ENCODE measurements around the gene UBXN1. TPM values are rescaled to one million over a fixed set of nuclear protein-coding genes. Genes with fewer than 3 reads are reported as not detected.

The UBXN1 gene
- total RNA-seq, 4 donors from 2014 or later: 216 to 450 (median 265) TPM

DNA sequence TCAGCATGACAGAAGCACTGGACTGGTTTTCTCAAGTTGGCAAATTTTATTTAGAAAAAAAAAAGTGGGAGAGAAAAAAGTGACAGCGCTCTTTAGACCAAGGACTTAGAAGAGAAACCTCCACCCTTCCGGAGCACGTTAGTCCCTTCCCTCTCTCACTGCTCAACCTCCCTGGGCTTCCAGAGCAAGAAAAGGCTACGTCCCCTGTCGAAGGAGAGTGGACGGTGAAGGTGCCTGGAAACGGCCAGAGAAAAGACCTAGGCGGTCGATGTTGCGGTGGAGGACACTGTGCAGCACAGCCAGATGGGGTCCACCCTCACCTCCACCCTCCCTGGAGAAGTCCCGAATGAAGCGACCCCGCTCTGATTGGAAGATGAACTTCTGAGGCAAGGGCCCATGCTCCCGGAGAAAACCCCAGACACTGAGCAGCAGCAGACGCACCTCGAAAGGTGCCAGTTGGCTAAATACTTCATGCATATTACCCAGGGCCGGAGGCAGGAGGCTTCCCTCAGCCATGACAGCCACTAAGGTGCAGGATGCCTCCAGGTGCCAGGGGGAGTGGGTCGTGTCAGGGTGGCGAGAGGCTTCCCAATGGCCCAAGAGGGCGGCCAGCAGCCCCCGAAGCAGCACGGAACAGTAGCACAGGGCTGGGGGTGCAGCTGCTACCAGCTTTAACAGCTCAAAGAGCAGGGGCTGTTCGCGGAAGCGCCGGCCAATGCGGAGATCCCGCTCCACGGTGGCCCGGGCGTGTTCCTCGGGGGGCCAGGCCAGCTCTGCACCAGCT is 31.9 kb downstream of the UBXN1 start:
- peak in 1 of 2 donors; percentile 23 for ATAC-seq
- in situ Hi-C loops (cut with MboI; ENCODE audit: low sequenced_read_pairs in 4 of 4) (no loop called here), intact Hi-C loops (cut with DNase I; ENCODE audit: low total_unique reads) (loop anchor here (1.0 to 10.0 kb wide), 3 partner anchors 18 to 138 kb away; partner anchors contain the start of genes C11orf98, CSKMT and TMEM179B)
- Histone ChIP-seq H3K36me3 (peaks cover 0 to 45% of the 10 kb centered on the region in 2 donors), H3K27me3 (no peaks in the 10 kb centered on the region), H3K27ac (peak overlapping the region; percentile 46 to 99 (median 84)), H3K4me3 (peak overlapping the region; percentile 28 to 100 (median 95)), H3K9me3 (no peaks in the 10 kb centered on the region), H3K4me1 (peaks cover 36 to 37% of the 10 kb centered on the region in 2 donors)
- TF ChIP-seq, protein P1, sequence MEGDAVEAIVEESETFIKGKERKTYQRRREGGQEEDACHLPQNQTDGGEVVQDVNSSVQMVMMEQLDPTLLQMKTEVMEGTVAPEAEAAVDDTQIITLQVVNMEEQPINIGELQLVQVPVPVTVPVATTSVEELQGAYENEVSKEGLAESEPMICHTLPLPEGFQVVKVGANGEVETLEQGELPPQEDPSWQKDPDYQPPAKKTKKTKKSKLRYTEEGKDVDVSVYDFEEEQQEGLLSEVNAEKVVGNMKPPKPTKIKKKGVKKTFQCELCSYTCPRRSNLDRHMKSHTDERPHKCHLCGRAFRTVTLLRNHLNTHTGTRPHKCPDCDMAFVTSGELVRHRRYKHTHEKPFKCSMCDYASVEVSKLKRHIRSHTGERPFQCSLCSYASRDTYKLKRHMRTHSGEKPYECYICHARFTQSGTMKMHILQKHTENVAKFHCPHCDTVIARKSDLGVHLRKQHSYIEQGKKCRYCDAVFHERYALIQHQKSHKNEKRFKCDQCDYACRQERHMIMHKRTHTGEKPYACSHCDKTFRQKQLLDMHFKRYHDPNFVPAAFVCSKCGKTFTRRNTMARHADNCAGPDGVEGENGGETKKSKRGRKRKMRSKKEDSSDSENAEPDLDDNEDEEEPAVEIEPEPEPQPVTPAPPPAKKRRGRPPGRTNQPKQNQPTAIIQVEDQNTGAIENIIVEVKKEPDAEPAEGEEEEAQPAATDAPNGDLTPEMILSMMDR (IDR thresholded peaks at IDR 0.05 in 4 of 5, conservative IDR thresholded peaks at IDR 0.05 in 1 of 5): no peak
- TF ChIP-seq POLR2A (IDR thresholded peaks at IDR 0.05): no peak
- DNase-seq: no peak

DNA sequence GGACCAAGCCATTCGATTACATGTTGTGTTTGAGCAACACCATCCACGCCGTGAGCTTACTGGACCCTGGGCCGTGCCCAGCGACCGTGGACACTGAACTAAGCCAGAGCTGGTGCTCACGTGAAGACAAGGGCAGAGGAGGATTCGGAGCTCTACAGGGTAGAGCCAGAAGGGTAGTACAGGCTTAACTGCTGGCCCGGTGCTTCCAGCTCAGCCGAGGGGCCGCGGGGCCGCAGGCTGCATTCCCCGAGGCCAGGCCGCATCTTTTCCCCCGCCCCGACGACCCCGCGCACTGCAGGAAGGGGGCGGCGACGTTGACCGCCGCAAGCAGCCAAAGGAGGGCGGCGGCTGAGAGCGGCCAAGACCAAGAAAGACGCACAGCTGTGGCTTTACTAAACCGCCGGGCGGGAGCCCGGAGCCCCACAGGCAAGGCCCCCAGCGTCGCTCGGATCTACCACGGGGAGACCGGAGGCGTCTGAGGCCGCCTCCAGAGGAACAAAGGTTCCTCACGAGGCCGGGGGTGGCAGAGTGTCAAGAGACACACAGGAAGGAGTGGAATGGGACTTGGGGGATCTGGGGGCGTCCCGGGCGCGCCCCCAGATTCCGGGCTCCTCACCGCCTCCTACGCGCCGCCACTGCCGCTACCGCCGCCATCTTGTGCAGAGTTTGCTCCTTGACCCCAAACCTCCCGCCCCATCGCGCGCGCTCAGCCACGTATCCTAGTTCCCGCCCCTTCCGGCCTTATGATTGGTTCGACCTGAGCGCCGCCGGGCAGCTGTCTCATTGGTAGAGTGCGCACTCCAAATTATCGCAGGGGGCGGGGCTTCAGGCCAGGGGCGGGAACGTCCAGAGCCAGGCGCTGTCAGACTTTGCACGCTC is 32.7 kb downstream of the UBXN1 start, which contains the start of gene GANAB:
TSS of gene GANAB (minus strand) at position 668 of the 879 bp plus-strand sequence. CDS start at position 654, 14 bp downstream.
- intact Hi-C loops (cut with DNase I; ENCODE audit: low total_unique reads) (loop anchor here (1.0 to 10.0 kb wide), 3 partner anchors 19 to 139 kb away; partner anchors contain the start of genes C11orf98, CSKMT and TMEM179B), in situ Hi-C loops (cut with MboI; ENCODE audit: low sequenced_read_pairs in 4 of 4) (no loop called here)
- H3K4me3 ChIP-seq: peak within 1 kb of the TSS; percentile 91 to 100 (median 96)
- TF ChIP-seq, protein P1 (IDR thresholded peaks at IDR 0.05 in 4 of 5, conservative IDR thresholded peaks at IDR 0.05 in 1 of 5): peak in 1 of 5 experiments; percentile 20
- TF ChIP-seq POLR2A (IDR thresholded peaks at IDR 0.05): peak; percentile 81 to 92
- no peaks in the 10 kb centered on the region for H3K9me3 ChIP-seq
- DNase-seq: peak; percentile 99
- peaks cover 29 to 30% of the 10 kb centered on the region in 2 donors for H3K4me1 ChIP-seq
- peak within 1 kb of the TSS; percentile 96 to 99 (median 96) for H3K27ac ChIP-seq
- H3K36me3 ChIP-seq: peaks cover 0 to 45% of the 10 kb centered on the region in 2 donors
- no peaks in the 10 kb centered on the region for H3K27me3 ChIP-seq
- peak; percentile 98 for ATAC-seq

DNA sequence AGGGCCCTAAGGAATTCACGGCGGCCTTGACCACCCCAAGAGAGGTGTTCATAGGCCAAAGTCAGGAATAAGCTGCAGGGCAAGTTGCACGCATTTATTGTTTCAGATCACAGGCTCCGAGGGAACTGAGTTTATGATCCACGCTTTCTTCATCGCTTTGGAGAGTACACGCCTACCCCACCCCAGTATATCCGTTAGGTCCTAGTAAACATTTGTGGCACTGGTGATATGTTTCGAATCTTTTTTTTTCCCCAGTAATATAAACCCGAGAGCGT is 33.3 kb downstream of the UBXN1 start:
- TF ChIP-seq POLR2A (IDR thresholded peaks at IDR 0.05): no peak
- intact Hi-C loops (cut with DNase I; ENCODE audit: low total_unique reads): loop anchor here (10.0 kb wide), 1 partner anchor 139 kb away; the partner anchor contains the start of gene TMEM179B

DNA sequence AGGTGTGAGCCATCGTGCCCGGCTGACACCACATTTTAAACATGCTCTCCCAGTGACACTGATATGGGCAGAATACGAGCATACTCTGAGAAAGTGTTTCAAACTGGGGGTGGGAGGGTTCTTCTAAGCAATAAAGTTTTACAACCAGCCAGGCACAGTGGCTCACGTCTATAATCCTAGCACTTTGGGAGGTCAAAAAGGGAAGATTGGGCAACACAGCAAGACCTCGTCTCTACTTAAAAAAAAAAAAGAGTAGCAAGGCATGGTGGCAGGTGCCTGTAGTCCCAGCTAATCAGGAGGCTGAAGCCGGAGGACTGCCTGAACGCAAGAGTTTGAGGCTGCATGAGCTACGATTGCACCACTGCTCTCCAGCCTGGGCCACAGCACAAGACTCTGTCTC is 34.7 kb downstream of the UBXN1 start:
- H3K36me3 ChIP-seq: peaks cover 0 to 40% of the 10 kb centered on the region in 2 donors

More for the DNA sequence above, 33.3 kb downstream of the UBXN1 start:
- Histone ChIP-seq H3K27me3 (no peaks in the 10 kb centered on the region), H3K27ac (peak overlapping the region; percentile 96 to 99 (median 96)), H3K4me1 (peaks cover 29 to 30% of the 10 kb centered on the region in 2 donors), H3K9me3 (no peaks in the 10 kb centered on the region), H3K36me3 (peaks cover 0 to 45% of the 10 kb centered on the region in 2 donors), H3K4me3 (peak overlapping the region; percentile 91 to 100 (median 96))
- ATAC-seq (peak in 1 of 2 donors; percentile 1), DNase-seq (no peak)
- in situ Hi-C loops (cut with MboI; ENCODE audit: low sequenced_read_pairs in 4 of 4): no loop called here

More for the DNA sequence above, 34.7 kb downstream of the UBXN1 start:
- Histone ChIP-seq H3K27me3 (no peaks in the 10 kb centered on the region), H3K4me1 (peaks cover 29 to 30% of the 10 kb centered on the region in 2 donors), H3K9me3 (no peaks in the 10 kb centered on the region), H3K4me3 (no peak overlapping the region), H3K27ac (peak overlapping the region in 2 of 4 donors; percentile 97 to 99)
- no peak for DNase-seq
- in situ Hi-C loops (cut with MboI; ENCODE audit: low sequenced_read_pairs in 4 of 4) (no loop called here), intact Hi-C loops (cut with DNase I; ENCODE audit: low total_unique reads) (loop anchor here (10.0 kb wide), 1 partner anchor 141 kb away; the partner anchor contains the start of gene TMEM179B)
- TF ChIP-seq, protein P1 (IDR thresholded peaks at IDR 0.05 in 4 of 5, conservative IDR thresholded peaks at IDR 0.05 in 1 of 5): no peak
- TF ChIP-seq POLR2A (IDR thresholded peaks at IDR 0.05): no peak
- ATAC-seq: no peak

All from gastrocnemius medialis (tissue), 4 donors.